Erythroblast (primary cell): Measurements from ENCODE around the gene SRP54.

Experiments used
- GATA1 ChIP-seq: IDR thresholded peaks from 2 replicates; pipeline ENCODE4 v1.6.1; 2011; ENCODE audit warnings: low read depth, mild to moderate bottlenecking, control low read depth, low read length, moderate library complexity
- POLR2A ChIP-seq: IDR thresholded peaks from 2 replicates; pipeline ENCODE4 v1.6.1; 2011; ENCODE audit warnings: mild to moderate bottlenecking, low read length

DNA sequence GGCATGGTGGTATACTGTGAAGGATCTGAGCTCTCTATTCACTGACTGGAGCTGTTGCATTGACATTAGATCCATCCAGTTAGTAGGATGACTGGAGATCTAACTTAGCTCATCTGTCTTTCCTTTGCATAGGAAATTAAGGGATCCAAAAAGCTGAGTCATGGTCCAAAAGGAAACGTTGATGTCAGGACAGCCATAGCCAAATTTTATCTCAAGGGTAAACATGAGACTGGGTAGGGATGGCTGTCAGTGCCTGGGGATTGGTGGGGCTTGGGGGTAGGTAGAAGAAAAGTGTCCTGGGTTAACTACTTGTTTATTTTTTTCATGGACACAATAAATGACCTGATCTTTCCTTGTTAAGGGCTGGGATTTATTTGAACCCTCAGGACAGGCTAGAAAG is 67.9 kb downstream of the SRP54 start:
- no peak for TF ChIP-seq POLR2A
- TF ChIP-seq GATA1: no peak
